ENCODE data around the gene NTRK3.

The NTRK3 gene

GRCh38 chr15:87877114-87877810 is 379.3 kb downstream of the NTRK3 start:
- TF ChIP-seq, protein P1, sequence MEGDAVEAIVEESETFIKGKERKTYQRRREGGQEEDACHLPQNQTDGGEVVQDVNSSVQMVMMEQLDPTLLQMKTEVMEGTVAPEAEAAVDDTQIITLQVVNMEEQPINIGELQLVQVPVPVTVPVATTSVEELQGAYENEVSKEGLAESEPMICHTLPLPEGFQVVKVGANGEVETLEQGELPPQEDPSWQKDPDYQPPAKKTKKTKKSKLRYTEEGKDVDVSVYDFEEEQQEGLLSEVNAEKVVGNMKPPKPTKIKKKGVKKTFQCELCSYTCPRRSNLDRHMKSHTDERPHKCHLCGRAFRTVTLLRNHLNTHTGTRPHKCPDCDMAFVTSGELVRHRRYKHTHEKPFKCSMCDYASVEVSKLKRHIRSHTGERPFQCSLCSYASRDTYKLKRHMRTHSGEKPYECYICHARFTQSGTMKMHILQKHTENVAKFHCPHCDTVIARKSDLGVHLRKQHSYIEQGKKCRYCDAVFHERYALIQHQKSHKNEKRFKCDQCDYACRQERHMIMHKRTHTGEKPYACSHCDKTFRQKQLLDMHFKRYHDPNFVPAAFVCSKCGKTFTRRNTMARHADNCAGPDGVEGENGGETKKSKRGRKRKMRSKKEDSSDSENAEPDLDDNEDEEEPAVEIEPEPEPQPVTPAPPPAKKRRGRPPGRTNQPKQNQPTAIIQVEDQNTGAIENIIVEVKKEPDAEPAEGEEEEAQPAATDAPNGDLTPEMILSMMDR (IDR thresholded peaks at IDR 0.05; ENCODE audit: extremely low read depth, missing control alignments), result no peak
- DNase-seq (ENCODE audit: low spot score), result no peak

DNA sequence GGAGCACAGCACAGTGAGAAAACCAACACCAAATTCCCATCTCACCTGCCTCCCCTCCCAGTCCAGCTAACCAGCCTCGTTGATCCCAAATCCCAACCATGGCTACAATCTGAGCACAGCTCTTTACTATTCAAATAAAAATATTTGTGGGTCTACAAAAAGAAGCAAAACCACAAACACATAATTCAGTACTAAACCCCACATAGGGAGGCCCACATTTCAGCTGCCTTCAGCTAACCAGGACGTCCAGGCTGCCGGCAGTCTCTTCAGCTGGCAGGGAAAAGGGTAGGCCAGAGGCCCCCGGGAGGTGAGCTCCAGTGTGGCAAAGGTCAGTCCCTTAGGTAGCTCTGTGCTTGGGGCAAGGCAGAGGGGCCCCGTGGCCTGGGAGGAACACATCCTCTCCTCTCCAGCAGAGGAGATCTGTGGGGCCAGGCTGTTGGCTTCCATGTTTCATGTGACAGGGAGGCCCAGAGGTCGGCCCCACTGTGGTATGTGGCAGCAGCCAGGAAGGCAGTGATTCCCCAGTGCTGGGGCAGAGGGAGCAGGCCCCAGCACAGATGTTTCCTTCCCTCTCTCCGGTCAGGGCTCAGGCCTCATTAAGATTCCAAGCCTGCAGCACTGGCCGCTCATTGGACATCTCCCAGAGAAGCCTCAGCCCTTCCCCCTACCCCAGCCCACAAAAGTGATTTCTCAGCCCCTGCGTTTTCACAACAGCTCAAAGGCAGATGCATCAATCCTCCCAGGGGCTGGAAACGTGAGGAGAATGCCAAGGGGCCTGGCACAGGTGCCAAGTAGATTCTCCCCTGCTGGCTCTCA is 381.4 kb downstream of the NTRK3 start:
- TF ChIP-seq, protein P1 (IDR thresholded peaks at IDR 0.05; ENCODE audit: extremely low read depth, missing control alignments), result no peak
- DNase-seq (ENCODE audit: low spot score), result no peak

DNA sequence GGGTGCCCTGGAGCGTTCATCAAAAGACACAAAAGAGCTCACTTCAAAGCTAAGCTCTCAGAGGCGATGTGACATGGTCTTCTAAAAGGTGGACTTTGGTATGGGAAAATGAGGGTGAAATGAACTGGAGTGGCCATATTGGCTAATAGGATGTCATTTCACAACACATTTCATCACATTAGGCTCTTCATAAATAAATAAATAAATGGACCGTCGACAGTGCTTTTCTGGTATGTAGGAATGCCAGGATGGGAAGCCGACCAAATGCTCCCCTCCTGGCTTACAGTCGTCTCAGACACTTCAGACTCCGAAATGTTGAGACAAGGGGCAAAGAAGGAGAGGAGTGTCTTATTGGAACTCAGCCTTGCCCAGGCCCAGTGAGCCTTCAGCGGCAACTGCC is 383.0 kb downstream of the NTRK3 start:
- TF ChIP-seq, protein P1 (IDR thresholded peaks at IDR 0.05; ENCODE audit: extremely low read depth, missing control alignments), result no peak
- DNase-seq (ENCODE audit: low spot score), result no peak

GRCh38 chr15:87871731-87872320 is 384.7 kb downstream of the NTRK3 start:
- TF ChIP-seq, protein P1 (IDR thresholded peaks at IDR 0.05; ENCODE audit: extremely low read depth, missing control alignments), result no peak
- DNase-seq (ENCODE audit: low spot score), result no peak

- DNase-seq (ENCODE audit: low spot score), result no peak
- TF ChIP-seq, protein P1 (IDR thresholded peaks at IDR 0.05; ENCODE audit: extremely low read depth, missing control alignments), result no peak
Observed at GRCh38 chr15:87871258-87871681, 385.3 kb downstream of the NTRK3 start.

GRCh38 chr15:87866961-87867360 is 389.6 kb downstream of the NTRK3 start:
- TF ChIP-seq, protein P1 (IDR thresholded peaks at IDR 0.05; ENCODE audit: extremely low read depth, missing control alignments), result no peak
- no peak for DNase-seq (ENCODE audit: low spot score)

- DNase-seq (ENCODE audit: low spot score), result no peak
- TF ChIP-seq, protein P1 (IDR thresholded peaks at IDR 0.05; ENCODE audit: extremely low read depth, missing control alignments), result no peak
Observed at GRCh38 chr15:87863152-87863551, 393.4 kb downstream of the NTRK3 start.
